Activated B cell treated with CpG ODN at 0.5 μM for 24 hours (primary cell): ENCODE results near the gene NCKAP1. TPM values are rescaled to one million over a fixed set of nuclear protein-coding genes. Genes with fewer than 3 reads are reported as not detected.
"Not testable (repeated sequence)": the region's sequence is repeated elsewhere in the genome, so short reads cannot be mapped to it uniquely, and the experiment has no call there.

Experiments used
- ATAC-seq: fragments of 200-7000 bp; cut with Tn5 transposase; one replicate; pipeline ENCODE4 v1.10.0; 2021; ENCODE audit warnings: low read depth, mild to moderate bottlenecking, moderate library complexity
- CTCF ChIA-PET: fragments of 350-600 bp; sonication (Branson Sonifier 250); formaldehyde crosslinking; loops from one replicate; lab custom pipeline; 2021; ENCODE audit warnings: antibody characterized with exemption; lab: Charles Lee
- POLR2A ChIA-PET: fragments of 350-600 bp; sonication (Branson Sonifier 250); formaldehyde crosslinking; loops from one replicate; lab custom pipeline; 2021; ENCODE audit warnings: antibody characterized with exemption; lab: Charles Lee
- DNase-seq: peaks from one replicate; pipeline ENCODE4 v3.0.0; 2022
- H3K27ac Mint-ChIP-seq: one replicate; pipeline ENCODE4 v1.8.0; 2020; ENCODE audit warnings: mixed read lengths
- H3K27me3 Mint-ChIP-seq: one replicate; pipeline ENCODE4 v1.8.0; 2021; ENCODE audit warnings: mixed read lengths
- H3K36me3 Mint-ChIP-seq: one replicate; pipeline ENCODE4 v1.8.0; 2021; ENCODE audit warnings: low read depth, mixed read lengths
- H3K4me1 Mint-ChIP-seq: one replicate; pipeline ENCODE4 v1.8.0; 2021; ENCODE audit warnings: mixed read lengths
- H3K4me3 Mint-ChIP-seq: one replicate; pipeline ENCODE4 v1.8.0; 2020; ENCODE audit warnings: mild to moderate bottlenecking, mixed read lengths
- H3K9me3 Mint-ChIP-seq: one replicate; pipeline ENCODE4 v1.8.0; 2020; ENCODE audit warnings: mixed read lengths
- CTCF ChIP-seq: fragments of 200-600 bp; IDR thresholded peaks from one replicate; pipeline ENCODE4 v1.8.0; 2022; ENCODE audit warnings: antibody characterized with exemption, mild to moderate bottlenecking
- intact Hi-C: fragments of 100-400 bp; cut with micrococcal nuclease; formaldehyde crosslinking; loops from one replicate; pipeline ENCODE4 v1.15.1; 2024
- total RNA-seq: library from RNA; stranded (reverse); gene quantifications from 2 replicates; pipeline ENCODE4 v1.2.3, GENCODE V29; 2022

NCKAP1 gene
- total RNA-seq, 1 donor from 2014 or later = not detected

GRCh38 chr2:182895169-182895568, 143.1 kb downstream of the NCKAP1 start:
- no peak overlapping the region for H3K27ac Mint-ChIP-seq
- H3K36me3 Mint-ChIP-seq = no peaks in the 10 kb centered on the region
- no peak for TF ChIP-seq CTCF
- ATAC-seq (no peak), DNase-seq (no peak)
- no peaks in the 10 kb centered on the region for H3K9me3 Mint-ChIP-seq
- peaks cover 2% of the 10 kb centered on the region for H3K27me3 Mint-ChIP-seq
- CTCF ChIA-PET = no interaction called here
- no peaks in the 10 kb centered on the region for H3K4me1 Mint-ChIP-seq
- POLR2A ChIA-PET = no interaction called here
- intact Hi-C loops = no loop called here
- H3K4me3 Mint-ChIP-seq = no peak overlapping the region

- Mint-ChIP-seq H3K9me3 (no peaks in the 10 kb centered on the region), H3K27ac (no peak overlapping the region), H3K36me3 (no peaks in the 10 kb centered on the region), H3K4me1 (no peaks in the 10 kb centered on the region), H3K4me3 (no peak overlapping the region), H3K27me3 (no peaks in the 10 kb centered on the region)
- no peak for TF ChIP-seq CTCF
- intact Hi-C loops = no loop called here
- DNase-seq (no peak), ATAC-seq (no peak)
- POLR2A ChIA-PET = no interaction called here
- CTCF ChIA-PET = no interaction called here
Measured at GRCh38 chr2:182894174-182894573, 144.1 kb downstream of the NCKAP1 start.

GRCh38 chr2:182893666-182894065, 144.6 kb downstream of the NCKAP1 start:
- no peak for ATAC-seq
- H3K27me3 Mint-ChIP-seq = no peaks in the 10 kb centered on the region
- no peak for TF ChIP-seq CTCF
- DNase-seq = no peak
- H3K4me1 Mint-ChIP-seq = no peaks in the 10 kb centered on the region
- no peaks in the 10 kb centered on the region for H3K9me3 Mint-ChIP-seq
- ChIA-PET POLR2A (no interaction called here), CTCF (no interaction called here)
- H3K4me3 Mint-ChIP-seq = no peak overlapping the region
- no peak overlapping the region for H3K27ac Mint-ChIP-seq
- H3K36me3 Mint-ChIP-seq = no peaks in the 10 kb centered on the region
- intact Hi-C loops = no loop called here

GRCh38 chr2:182893035-182893434, 145.2 kb downstream of the NCKAP1 start:
- DNase-seq = not testable (repeated sequence)

GRCh38 chr2:182891611-182892010, 146.6 kb downstream of the NCKAP1 start:
- CTCF ChIA-PET = no interaction called here
- no peak for TF ChIP-seq CTCF
- ATAC-seq (no peak), DNase-seq (no peak)
- POLR2A ChIA-PET = no interaction called here
- Mint-ChIP-seq H3K4me3 (no peak overlapping the region), H3K27ac (no peak overlapping the region), H3K9me3 (no peaks in the 10 kb centered on the region), H3K36me3 (no peaks in the 10 kb centered on the region), H3K27me3 (no peaks in the 10 kb centered on the region), H3K4me1 (no peaks in the 10 kb centered on the region)
- intact Hi-C loops = no loop called here

More at GRCh38 chr2:182893035-182893434, 145.2 kb downstream of the NCKAP1 start:
- H3K4me3 Mint-ChIP-seq, POLR2A ChIA-PET, ATAC-seq, H3K27me3 Mint-ChIP-seq, H3K4me1 Mint-ChIP-seq, intact Hi-C loops, CTCF ChIA-PET, H3K27ac Mint-ChIP-seq, H3K9me3 Mint-ChIP-seq, H3K36me3 Mint-ChIP-seq: not testable (repeated sequence)

GRCh38 chr2:182890773-182891378, 147.4 kb downstream of the NCKAP1 start:
- H3K27me3 Mint-ChIP-seq = no peaks in the 10 kb centered on the region
- H3K9me3 Mint-ChIP-seq = no peaks in the 10 kb centered on the region
- no peaks in the 10 kb centered on the region for H3K36me3 Mint-ChIP-seq
- CTCF ChIA-PET = no interaction called here
- no peaks in the 10 kb centered on the region for H3K4me1 Mint-ChIP-seq
- no peak for TF ChIP-seq CTCF
- intact Hi-C loops = no loop called here
- no peak overlapping the region for H3K27ac Mint-ChIP-seq
- no peak overlapping the region for H3K4me3 Mint-ChIP-seq
- POLR2A ChIA-PET = no interaction called here
- ATAC-seq = no peak
- no peak for DNase-seq
